Peyer's patch (tissue), 4 donors: ENCODE results near the gene ELAVL4.

Experiments used
- POLR2A ChIP-seq, 2 donors: fragments of 450-650 bp; IDR thresholded peaks; one replicate each; pipeline ENCODE4 v1.5.1; 2017; ENCODE audit warnings: antibody characterized with exemption in 2 of 2, mild to moderate bottlenecking in 2 of 2, moderate library complexity in 2 of 2
- TF ChIP-seq, protein P1 (sequence below), 6 experiments: fragments of 450-650 bp in 4 of 6; fragments of 200-600 bp in 2 of 6; sonication (generic) in 1 of 6; IDR thresholded peaks; one replicate each; pipeline ENCODE4 v1.5.1; 2017 to 2019; ENCODE audit warnings: antibody characterized with exemption in 6 of 6, mild to moderate bottlenecking in 3 of 6, moderate library complexity in 1 of 6

DNA sequence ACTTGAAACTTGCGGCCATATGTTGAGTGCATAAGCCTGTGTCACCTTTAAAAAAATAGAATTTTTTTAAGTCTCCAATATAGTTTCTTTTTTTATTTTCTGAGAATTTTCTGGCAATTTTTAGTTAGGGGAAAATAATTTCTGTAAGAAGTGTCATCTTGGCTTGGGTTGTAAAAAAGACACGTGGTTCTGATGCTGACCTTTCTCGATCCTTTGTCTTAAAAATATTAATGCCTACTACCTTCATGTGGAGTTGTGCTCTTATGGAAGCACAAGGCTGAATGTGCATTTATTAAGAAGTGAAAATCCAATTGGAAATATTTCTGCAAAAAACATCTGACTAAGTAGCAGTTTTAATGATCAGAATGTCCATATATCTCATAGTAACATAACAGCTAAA lies 3.5 kb downstream of the ELAVL4 start:
- TF ChIP-seq, protein P1, sequence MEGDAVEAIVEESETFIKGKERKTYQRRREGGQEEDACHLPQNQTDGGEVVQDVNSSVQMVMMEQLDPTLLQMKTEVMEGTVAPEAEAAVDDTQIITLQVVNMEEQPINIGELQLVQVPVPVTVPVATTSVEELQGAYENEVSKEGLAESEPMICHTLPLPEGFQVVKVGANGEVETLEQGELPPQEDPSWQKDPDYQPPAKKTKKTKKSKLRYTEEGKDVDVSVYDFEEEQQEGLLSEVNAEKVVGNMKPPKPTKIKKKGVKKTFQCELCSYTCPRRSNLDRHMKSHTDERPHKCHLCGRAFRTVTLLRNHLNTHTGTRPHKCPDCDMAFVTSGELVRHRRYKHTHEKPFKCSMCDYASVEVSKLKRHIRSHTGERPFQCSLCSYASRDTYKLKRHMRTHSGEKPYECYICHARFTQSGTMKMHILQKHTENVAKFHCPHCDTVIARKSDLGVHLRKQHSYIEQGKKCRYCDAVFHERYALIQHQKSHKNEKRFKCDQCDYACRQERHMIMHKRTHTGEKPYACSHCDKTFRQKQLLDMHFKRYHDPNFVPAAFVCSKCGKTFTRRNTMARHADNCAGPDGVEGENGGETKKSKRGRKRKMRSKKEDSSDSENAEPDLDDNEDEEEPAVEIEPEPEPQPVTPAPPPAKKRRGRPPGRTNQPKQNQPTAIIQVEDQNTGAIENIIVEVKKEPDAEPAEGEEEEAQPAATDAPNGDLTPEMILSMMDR (IDR thresholded peaks at IDR 0.05), result no peak
- TF ChIP-seq POLR2A (IDR thresholded peaks at IDR 0.05), result no peak
